ENCODE data around the gene KLK10. TPM values are rescaled to one million over a fixed set of nuclear protein-coding genes. Genes with fewer than 3 reads are reported as not detected.

The KLK10 gene
- total RNA-seq, 4 donors from 2014 or later: 30.0 to 94.1 (median 57.2) TPM

GRCh38 chr19:51020988-51021651, 1.6 kb upstream of the KLK10 start:
- no peak for DNase-seq (ENCODE audit: low spot score in 2 of 2)
- WGBS, 2 donors: 32 to 35% methylated on average over 7 of the region's 7 CpGs
- intact Hi-C loops (cut with DNase I; ENCODE audit: low total_unique reads): no loop called here
- H3K4me3 ChIP-seq (ENCODE audit: low read depth, poor library complexity, severe bottlenecking): no peak overlapping the region
- TF ChIP-seq, protein P1, sequence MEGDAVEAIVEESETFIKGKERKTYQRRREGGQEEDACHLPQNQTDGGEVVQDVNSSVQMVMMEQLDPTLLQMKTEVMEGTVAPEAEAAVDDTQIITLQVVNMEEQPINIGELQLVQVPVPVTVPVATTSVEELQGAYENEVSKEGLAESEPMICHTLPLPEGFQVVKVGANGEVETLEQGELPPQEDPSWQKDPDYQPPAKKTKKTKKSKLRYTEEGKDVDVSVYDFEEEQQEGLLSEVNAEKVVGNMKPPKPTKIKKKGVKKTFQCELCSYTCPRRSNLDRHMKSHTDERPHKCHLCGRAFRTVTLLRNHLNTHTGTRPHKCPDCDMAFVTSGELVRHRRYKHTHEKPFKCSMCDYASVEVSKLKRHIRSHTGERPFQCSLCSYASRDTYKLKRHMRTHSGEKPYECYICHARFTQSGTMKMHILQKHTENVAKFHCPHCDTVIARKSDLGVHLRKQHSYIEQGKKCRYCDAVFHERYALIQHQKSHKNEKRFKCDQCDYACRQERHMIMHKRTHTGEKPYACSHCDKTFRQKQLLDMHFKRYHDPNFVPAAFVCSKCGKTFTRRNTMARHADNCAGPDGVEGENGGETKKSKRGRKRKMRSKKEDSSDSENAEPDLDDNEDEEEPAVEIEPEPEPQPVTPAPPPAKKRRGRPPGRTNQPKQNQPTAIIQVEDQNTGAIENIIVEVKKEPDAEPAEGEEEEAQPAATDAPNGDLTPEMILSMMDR (IDR thresholded peaks at IDR 0.05): no peak
- TF ChIP-seq POLR2A (IDR thresholded peaks at IDR 0.05): no peak

GRCh38 chr19:51018745-51019543, 565 bp downstream of the KLK10 start:
- DNase-seq (ENCODE audit: low spot score in 2 of 2): no peak
- intact Hi-C loops (cut with DNase I; ENCODE audit: low total_unique reads): loop anchor here (5.0 kb wide), 1 partner anchor 78 kb away; no protein-coding TSS in a partner anchor
- WGBS, 2 donors: 2% methylated on average over 54 to 61 of the region's 68 CpGs
- no peak for TF ChIP-seq POLR2A (IDR thresholded peaks at IDR 0.05)
- TF ChIP-seq, protein P1 (IDR thresholded peaks at IDR 0.05): no peak
- H3K4me3 ChIP-seq (ENCODE audit: low read depth, poor library complexity, severe bottlenecking): no peak overlapping the region

DNA sequence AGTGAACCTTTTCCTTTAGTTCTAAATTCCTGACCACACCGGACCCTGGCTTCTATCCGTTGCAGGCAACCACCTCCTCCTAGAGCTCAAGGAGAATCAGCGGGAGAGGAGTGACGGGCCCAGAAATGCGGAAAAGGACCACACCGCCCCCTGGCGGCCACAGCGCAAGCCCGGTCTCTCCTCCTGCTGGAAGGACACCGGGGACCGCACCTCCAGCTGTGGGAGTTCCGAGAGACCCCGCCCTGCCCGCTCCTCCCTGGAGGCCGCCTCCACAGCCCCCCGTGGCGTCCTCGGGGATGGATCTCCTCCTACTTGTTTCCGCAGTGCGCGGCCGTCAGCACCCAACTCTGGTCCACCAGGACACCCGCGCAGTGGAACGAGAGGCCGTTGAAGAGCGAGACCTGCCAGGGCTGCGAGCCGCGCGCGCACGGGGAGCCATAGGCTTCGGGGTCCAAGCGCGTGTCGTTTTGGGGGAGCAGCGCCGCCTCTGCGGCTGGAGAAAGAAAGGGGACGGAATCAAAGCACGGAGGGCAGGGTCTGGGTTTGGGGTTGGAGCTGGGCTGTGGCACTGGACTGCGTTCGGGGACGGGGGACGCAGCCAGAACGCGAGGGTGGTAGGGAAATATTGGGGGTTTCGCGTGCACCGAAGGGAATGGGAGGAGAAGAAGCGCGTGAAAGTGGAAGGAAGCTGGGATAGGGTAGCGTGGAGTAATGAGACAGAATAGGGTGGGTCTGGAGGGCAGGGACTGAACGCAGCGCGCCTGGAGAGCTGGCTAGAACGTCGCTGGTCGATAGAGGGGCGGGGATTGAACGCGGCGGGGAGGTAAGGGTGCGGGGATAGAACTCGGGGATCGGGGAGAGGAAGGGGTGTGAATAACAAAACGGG, 2.5 kb downstream of the KLK10 start:
- intact Hi-C loops (cut with DNase I; ENCODE audit: low total_unique reads): loop anchor here (5.0 kb wide), 1 partner anchor 80 kb away; no protein-coding TSS in a partner anchor
- TF ChIP-seq, protein P1 (IDR thresholded peaks at IDR 0.05): no peak
- no peak for TF ChIP-seq POLR2A (IDR thresholded peaks at IDR 0.05)
- 1 to 2% methylated on average over 38 to 55 of the region's 68 CpGs for WGBS, 2 donors
- peak overlapping the region; percentile 27 for H3K4me3 ChIP-seq (ENCODE audit: low read depth, poor library complexity, severe bottlenecking)
- DNase-seq (ENCODE audit: low spot score in 2 of 2): peak; percentile 52 to 93

DNA sequence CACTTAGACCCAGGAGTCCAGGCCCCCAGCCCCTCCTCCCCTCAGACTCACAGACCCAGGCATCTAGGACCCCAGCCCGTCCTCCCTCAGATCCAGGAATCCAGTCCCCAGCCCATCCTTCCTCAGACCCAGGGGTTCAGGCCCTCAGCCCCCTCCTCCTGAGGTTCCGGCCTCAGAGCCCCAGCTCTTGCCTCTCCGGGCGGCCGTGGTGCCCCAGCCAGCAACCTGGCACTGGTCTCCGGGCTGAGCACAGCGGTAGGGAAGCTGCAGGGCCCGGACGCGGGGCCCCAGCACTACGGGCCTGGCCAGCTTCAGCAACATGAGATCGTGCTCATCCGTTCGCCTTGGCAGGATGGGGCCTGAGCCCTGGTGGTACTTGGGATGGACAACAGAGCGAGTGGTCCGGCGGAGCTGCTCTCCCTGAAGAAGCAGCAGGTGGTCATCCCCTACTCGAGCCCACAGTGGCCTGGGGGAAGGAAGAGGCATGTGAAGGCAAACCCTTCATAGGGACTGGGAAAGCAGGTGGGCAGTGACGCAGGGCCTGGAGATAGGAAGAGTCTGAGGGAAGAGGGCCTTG, 3.7 kb downstream of the KLK10 start:
- TF ChIP-seq, protein P1 (IDR thresholded peaks at IDR 0.05): no peak
- no peak for TF ChIP-seq POLR2A (IDR thresholded peaks at IDR 0.05)
- DNase-seq (ENCODE audit: low spot score in 2 of 2): no peak
- H3K4me3 ChIP-seq (ENCODE audit: low read depth, poor library complexity, severe bottlenecking): no peak overlapping the region
- intact Hi-C loops (cut with DNase I; ENCODE audit: low total_unique reads): loop anchor here (5.0 kb wide), 1 partner anchor 82 kb away; no protein-coding TSS in a partner anchor
- WGBS, 2 donors: 77 to 80% methylated on average over 19 of the region's 19 CpGs

DNA sequence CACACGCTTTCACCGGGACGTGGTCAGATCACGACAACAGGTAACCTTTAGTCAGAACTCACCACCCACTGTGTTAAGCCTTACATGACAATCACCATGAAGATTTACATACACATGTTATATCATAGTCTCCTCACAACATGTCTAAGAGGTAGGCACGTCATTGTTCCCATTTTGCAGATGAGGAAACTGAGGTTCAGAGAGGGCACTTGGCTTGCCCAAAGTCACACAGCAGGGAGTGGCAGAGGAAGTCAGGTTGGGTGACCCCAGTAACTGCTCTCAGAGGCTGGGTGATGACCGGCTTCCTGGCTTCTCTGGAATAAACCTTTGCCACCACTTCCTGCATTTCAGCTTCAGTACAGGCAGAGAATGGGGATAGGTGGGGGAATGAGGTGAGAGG, 5.3 kb downstream of the KLK10 start:
- TF ChIP-seq, protein P1 (IDR thresholded peaks at IDR 0.05): no peak
- no peak for TF ChIP-seq POLR2A (IDR thresholded peaks at IDR 0.05)
- no peak for DNase-seq (ENCODE audit: low spot score in 2 of 2)
- 90% methylated on average over 6 of the region's 6 CpGs for WGBS, 2 donors
- no peak overlapping the region for H3K4me3 ChIP-seq (ENCODE audit: low read depth, poor library complexity, severe bottlenecking)
- intact Hi-C loops (cut with DNase I; ENCODE audit: low total_unique reads): loop anchor here (5.0 kb wide), 1 partner anchor 82 kb away; no protein-coding TSS in a partner anchor

Data from lower leg skin (tissue), 4 donors.